Measurements from ENCODE around the gene CDC14B. TPM values are rescaled to one million over a fixed set of nuclear protein-coding genes. Genes with fewer than 3 reads are reported as not detected.

CDC14B gene
- total RNA-seq, 1 experiment from 2014 or later, result 16.0 TPM

DNA sequence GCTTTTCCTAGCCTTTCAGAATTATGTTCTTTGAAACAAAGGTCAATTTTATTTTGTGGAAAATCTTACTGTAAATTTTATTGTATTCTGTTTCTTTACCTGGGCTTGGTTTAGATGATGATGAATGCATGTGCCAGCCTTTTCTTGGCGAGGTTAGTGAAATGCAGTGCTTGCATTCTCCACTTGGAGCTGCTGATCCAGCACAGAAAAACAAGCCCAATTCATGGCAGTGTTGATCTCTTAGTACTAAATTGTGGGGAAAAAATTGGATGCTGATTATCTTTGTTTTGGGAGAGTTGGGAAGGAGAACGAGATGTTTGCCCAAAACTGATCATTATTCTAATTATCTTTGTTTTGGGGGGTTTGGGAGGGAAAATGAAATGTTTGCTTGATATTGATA lies 166.0 kb downstream of the CDC14B start:
- DNase-seq (ENCODE audit: extremely low read depth, low read depth), result peak; percentile 21

DNA sequence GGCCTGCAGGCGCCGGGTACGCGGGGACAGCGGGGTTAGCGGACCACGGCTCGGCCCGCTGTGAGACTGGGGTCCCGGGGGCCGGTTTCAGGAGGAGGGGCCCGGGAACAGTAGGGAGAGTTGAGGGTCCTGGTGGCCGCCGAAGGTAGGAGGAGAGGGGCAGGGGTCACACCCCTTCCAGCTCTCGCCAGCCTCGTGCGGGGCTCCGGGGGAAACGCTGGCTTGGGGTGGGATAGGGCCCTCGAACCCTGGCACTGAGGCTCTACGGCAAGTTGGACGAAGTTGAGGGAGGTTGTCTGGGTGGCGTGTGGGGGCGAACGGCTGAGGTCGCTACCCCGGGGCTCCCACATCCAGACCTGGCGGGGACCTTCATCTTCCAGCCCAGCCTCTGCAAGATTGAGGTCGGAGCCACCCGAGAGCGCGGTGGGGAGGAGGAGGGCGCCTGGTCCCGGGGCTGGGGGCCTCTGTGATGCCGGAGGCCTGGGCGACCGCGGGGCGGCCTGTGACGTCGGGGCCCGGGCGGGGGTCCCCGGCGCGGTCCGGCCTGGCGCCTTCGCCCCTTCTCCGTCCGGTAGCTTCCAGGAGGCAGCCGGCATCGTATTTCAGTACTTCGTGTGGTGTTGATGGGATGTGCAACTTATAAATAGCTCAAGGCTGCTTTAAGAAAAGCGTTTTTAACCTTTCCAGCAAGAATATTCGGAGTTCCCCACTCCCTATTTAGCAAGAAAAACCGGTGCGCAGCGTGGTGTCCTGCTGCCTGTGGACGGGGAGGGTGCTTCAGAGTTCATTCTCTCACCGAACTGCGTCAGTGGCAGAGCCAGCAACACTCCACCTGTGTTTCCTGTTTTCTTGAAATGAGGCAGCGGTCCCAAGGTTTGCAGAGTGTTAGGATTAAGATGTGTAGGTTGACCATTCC lies 168.8 kb downstream of the CDC14B start:
- DNase-seq (ENCODE audit: extremely low read depth, low read depth), result no peak

Other genes with a start within 250 kb of the CDC14B start
- 34.1 and 35.1 TPM in 2 replicates for gene SLC35D2, start 236.1 kb downstream of the CDC14B start, total RNA-seq (2014; rRNA removed; shearing (Covaris generic))
- gene ZNF367, start 201.5 kb downstream of the CDC14B start, total RNA-seq (2014; rRNA removed; shearing (Covaris generic)), result 6.2 and 7.4 TPM in 2 replicates
- 6.1 and 7.2 TPM in 2 replicates for gene HABP4, start 169.7 kb downstream of the CDC14B start, total RNA-seq (2014; rRNA removed; shearing (Covaris generic))
- 20.0 and 21.6 TPM in 2 replicates for gene PRXL2C, start 35.5 kb upstream of the CDC14B start, total RNA-seq (2014; rRNA removed; shearing (Covaris generic))
- gene ZNF510, start 158.2 kb upstream of the CDC14B start, total RNA-seq (2014; rRNA removed; shearing (Covaris generic)), result 10.4 and 15.5 TPM in 2 replicates
- gene ZNF782, start 234.7 kb upstream of the CDC14B start, total RNA-seq (2014; rRNA removed; shearing (Covaris generic)), result 4.6 and 5.1 TPM in 2 replicates